HEK293 (cell line): ENCODE data around the gene CAB39L.

Experiments
- CTCF ChIA-PET: fragments of 350-600 bp; formaldehyde crosslinking; extraction: SDS; loops from one replicate; lab custom pipeline; 2021; ENCODE audit warnings: antibody characterized with exemption; lab: Yijun Ruan, JAX
- POLR2A ChIA-PET: fragments of 300-600 bp; formaldehyde crosslinking; extraction: SDS; loops from one replicate; lab custom pipeline; 2020; ENCODE audit warnings: antibody characterized with exemption, inconsistent platforms; lab: Yijun Ruan, JAX
- H3K27ac ChIP-seq: fragments of 200-500 bp; sonication (Bioruptor generic); 2 replicates; pipeline ENCODE4 v1.5.1; 2014; ENCODE audit warnings: low read depth, low read length, control low read depth, inconsistent platforms; ENCODE audit errors: extremely low read depth
- H3K36me3 ChIP-seq, 2 experiments: fragments of 200-500 bp in 1 of 2; sonication (Bioruptor generic) in 1 of 2; 1 replicate in 1 of 2; 2 replicates in 1 of 2; pipeline ENCODE4 v1.5.1; 2014 to 2017; ENCODE audit warnings: inconsistent platforms in 2 of 2, low read length in 2 of 2; ENCODE audit not compliant: control insufficient read depth in 2 of 2, insufficient read depth in 1 of 2
- H3K4me1 ChIP-seq: fragments of 200-500 bp; sonication (Bioruptor generic); 2 replicates; pipeline ENCODE4 v1.5.1; 2014; ENCODE audit warnings: mild to moderate bottlenecking, low read length, inconsistent platforms; ENCODE audit not compliant: control insufficient read depth, insufficient read depth
- H3K4me3 ChIP-seq: 2 replicates; pipeline ENCODE4 v1.5.1; 2011; ENCODE audit warnings: low read depth, mild to moderate bottlenecking, control low read depth, low read length, moderate library complexity
- H3K9me3 ChIP-seq: fragments of 200-500 bp; sonication (Bioruptor generic); 2 replicates; pipeline ENCODE4 v1.5.1; 2014; ENCODE audit warnings: low read depth, low read length, inconsistent platforms; ENCODE audit not compliant: control insufficient read depth, insufficient read depth
- FEZF1 ChIP-seq: fragments of 450-650 bp; formaldehyde crosslinking; IDR thresholded peaks from 2 replicates; pipeline ENCODE4 v1.5.1; 2016; ENCODE audit warnings: missing biosample characterization, missing genetic modification characterization
- HOXC10 ChIP-seq: sonication (generic); formaldehyde crosslinking; IDR thresholded peaks from 2 replicates; pipeline ENCODE4 v1.8.1; 2023; ENCODE audit warnings: mild to moderate bottlenecking, missing genetic modification reagents
- KLF9 ChIP-seq: fragments of 450-650 bp; formaldehyde crosslinking; IDR thresholded peaks from 2 replicates; pipeline ENCODE4 v1.5.1; 2016; ENCODE audit warnings: missing biosample characterization, missing genetic modification characterization, low read depth
- OSR2 ChIP-seq: fragments of 450-650 bp; formaldehyde crosslinking; IDR thresholded peaks from 2 replicates; pipeline ENCODE4 v1.5.1; 2016; ENCODE audit warnings: missing biosample characterization, missing genetic modification characterization
- ZBTB17 ChIP-seq: fragments of 450-650 bp; formaldehyde crosslinking; IDR thresholded peaks from 2 replicates; pipeline ENCODE4 v1.5.1; 2016; ENCODE audit warnings: missing biosample characterization, missing genetic modification characterization
- ZBTB21 ChIP-seq: fragments of 450-650 bp; formaldehyde crosslinking; IDR thresholded peaks from 2 replicates; pipeline ENCODE4 v1.5.1; 2017; ENCODE audit warnings: missing biosample characterization, missing genetic modification characterization
- ZBTB7A ChIP-seq: fragments of 450-650 bp; formaldehyde crosslinking; IDR thresholded peaks from 2 replicates; pipeline ENCODE4 v1.5.1; 2016; ENCODE audit warnings: low read depth, missing biosample characterization, missing genetic modification characterization
- ZNF16 ChIP-seq: fragments of 450-650 bp; formaldehyde crosslinking; IDR thresholded peaks from 2 replicates; pipeline ENCODE4 v1.5.1; 2016; ENCODE audit warnings: low read depth, missing biosample characterization, missing genetic modification characterization
- ZNF169 ChIP-seq: fragments of 450-650 bp; formaldehyde crosslinking; IDR thresholded peaks from 2 replicates; pipeline ENCODE4 v1.5.1; 2016; ENCODE audit warnings: missing biosample characterization, missing genetic modification characterization
- ZNF292 ChIP-seq: fragments of 450-650 bp; formaldehyde crosslinking; IDR thresholded peaks from 2 replicates; pipeline ENCODE4 v1.5.1; 2016; ENCODE audit warnings: low read depth, missing biosample characterization, missing genetic modification characterization, borderline replicate concordance
- ZNF623 ChIP-seq: fragments of 450-650 bp; formaldehyde crosslinking; IDR thresholded peaks from 2 replicates; pipeline ENCODE4 v1.5.1; 2016; ENCODE audit warnings: missing biosample characterization, missing genetic modification characterization
- ZNF624 ChIP-seq: fragments of 450-650 bp; formaldehyde crosslinking; IDR thresholded peaks from 2 replicates; pipeline ENCODE4 v1.5.1; 2017; ENCODE audit warnings: missing biosample characterization, missing genetic modification characterization
- ZNF626 ChIP-seq: fragments of 450-650 bp; sonication (Bioruptor Pico); formaldehyde crosslinking; IDR thresholded peaks from 2 replicates; pipeline ENCODE4 v1.5.1; 2018; ENCODE audit warnings: missing biosample characterization, missing genetic modification characterization, inconsistent platforms
- ZNF747 ChIP-seq: fragments of 450-650 bp; formaldehyde crosslinking; IDR thresholded peaks from 2 replicates; pipeline ENCODE4 v1.5.1; 2016; ENCODE audit warnings: missing biosample characterization, missing genetic modification characterization
- ZNF777 ChIP-seq: fragments of 450-650 bp; formaldehyde crosslinking; IDR thresholded peaks from 2 replicates; pipeline ENCODE4 v1.5.1; 2017; ENCODE audit warnings: missing biosample characterization, missing genetic modification characterization, borderline replicate concordance
- ZNF785 ChIP-seq: fragments of 450-650 bp; formaldehyde crosslinking; IDR thresholded peaks from 2 replicates; pipeline ENCODE4 v1.5.1; 2016; ENCODE audit warnings: missing biosample characterization, missing genetic modification characterization
- TF ChIP-seq, protein P1 (sequence below): fragments of 450-650 bp; formaldehyde crosslinking; IDR thresholded peaks from 2 replicates; pipeline ENCODE4 v1.5.1; 2016; ENCODE audit warnings: missing biosample characterization, missing genetic modification characterization
- TF ChIP-seq, protein P2 (sequence below): sonication (generic); formaldehyde crosslinking; IDR thresholded peaks from 2 replicates; pipeline ENCODE4 v1.8.1; 2022; ENCODE audit warnings: mild to moderate bottlenecking, moderate library complexity, missing genetic modification reagents
- TF ChIP-seq, protein P3 (sequence below): fragments of 450-650 bp; formaldehyde crosslinking; IDR thresholded peaks from 2 replicates; pipeline ENCODE4 v1.5.1; 2016; ENCODE audit warnings: missing biosample characterization, missing genetic modification characterization
- TF ChIP-seq, protein P4 (sequence below): fragments of 450-650 bp; formaldehyde crosslinking; IDR thresholded peaks from 2 replicates; pipeline ENCODE4 v1.5.1; 2017; ENCODE audit warnings: missing biosample characterization, missing genetic modification characterization
- TF ChIP-seq, protein P5 (sequence below): fragments of 450-650 bp; formaldehyde crosslinking; IDR thresholded peaks from 2 replicates; pipeline ENCODE4 v1.5.1; 2016; ENCODE audit warnings: missing biosample characterization, missing genetic modification characterization
- TF ChIP-seq, protein P6 (sequence below): fragments of 450-650 bp; formaldehyde crosslinking; IDR thresholded peaks from 2 replicates; pipeline ENCODE4 v1.5.1; 2016; ENCODE audit warnings: missing biosample characterization, missing genetic modification characterization
- TF ChIP-seq, protein P7 (sequence below): fragments of 450-650 bp; IDR thresholded peaks from 2 replicates; pipeline ENCODE4 v1.5.1; 2018; ENCODE audit warnings: missing biosample characterization, missing genetic modification characterization

Gene CAB39L

DNA sequence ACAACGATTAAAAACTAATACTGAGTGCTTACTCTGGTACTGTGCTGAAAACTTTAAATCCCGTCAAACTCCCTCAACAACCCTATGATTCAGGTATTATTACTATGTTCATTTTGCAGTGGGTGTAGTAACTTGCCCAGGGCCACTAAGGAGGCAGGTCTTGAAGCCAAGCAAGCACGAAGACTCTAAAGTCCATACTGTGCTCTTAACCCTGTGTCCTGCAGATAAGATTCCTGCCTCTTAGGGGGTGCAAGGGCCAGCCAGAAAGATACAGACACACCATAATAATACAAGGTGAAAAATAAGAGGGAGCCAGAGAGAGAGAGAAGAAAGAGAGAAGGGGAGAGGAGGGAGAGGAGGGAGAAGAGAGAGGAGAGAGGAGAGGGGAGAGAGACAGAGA lies 100.6 kb downstream of the CAB39L start:
- Histone ChIP-seq H3K4me1 (no peaks in the 10 kb centered on the region), H3K36me3 (no peaks in the 10 kb centered on the region), H3K9me3 (no peaks in the 10 kb centered on the region), H3K27ac (no peak overlapping the region), H3K4me3 (no peak overlapping the region)
- CTCF ChIA-PET: no interaction called here
- TF ChIP-seq ZNF777 (tag by site-specific recombination): no peak
- TF ChIP-seq, protein P1, sequence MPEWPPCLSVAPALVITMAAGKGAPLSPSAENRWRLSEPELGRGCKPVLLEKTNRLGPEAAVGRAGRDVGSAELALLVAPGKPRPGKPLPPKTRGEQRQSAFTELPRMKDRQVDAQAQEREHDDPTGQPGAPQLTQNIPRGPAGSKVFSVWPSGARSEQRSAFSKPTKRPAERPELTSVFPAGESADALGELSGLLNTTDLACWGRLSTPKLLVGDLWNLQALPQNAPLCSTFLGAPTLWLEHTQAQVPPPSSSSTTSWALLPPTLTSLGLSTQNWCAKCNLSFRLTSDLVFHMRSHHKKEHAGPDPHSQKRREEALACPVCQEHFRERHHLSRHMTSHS (tag by site-specific recombination): no peak
- no peak for TF ChIP-seq ZNF624 (tag by site-specific recombination)
- no peak for TF ChIP-seq FEZF1 (tag by site-specific recombination)
- TF ChIP-seq, protein P2, sequence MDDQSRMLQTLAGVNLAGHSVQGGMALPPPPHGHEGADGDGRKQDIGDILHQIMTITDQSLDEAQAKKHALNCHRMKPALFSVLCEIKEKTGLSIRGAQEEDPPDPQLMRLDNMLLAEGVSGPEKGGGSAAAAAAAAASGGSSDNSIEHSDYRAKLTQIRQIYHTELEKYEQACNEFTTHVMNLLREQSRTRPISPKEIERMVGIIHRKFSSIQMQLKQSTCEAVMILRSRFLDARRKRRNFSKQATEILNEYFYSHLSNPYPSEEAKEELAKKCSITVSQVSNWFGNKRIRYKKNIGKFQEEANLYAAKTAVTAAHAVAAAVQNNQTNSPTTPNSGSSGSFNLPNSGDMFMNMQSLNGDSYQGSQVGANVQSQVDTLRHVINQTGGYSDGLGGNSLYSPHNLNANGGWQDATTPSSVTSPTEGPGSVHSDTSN (CRISPR knock-in tag): no peak
- TF ChIP-seq, protein P3, sequence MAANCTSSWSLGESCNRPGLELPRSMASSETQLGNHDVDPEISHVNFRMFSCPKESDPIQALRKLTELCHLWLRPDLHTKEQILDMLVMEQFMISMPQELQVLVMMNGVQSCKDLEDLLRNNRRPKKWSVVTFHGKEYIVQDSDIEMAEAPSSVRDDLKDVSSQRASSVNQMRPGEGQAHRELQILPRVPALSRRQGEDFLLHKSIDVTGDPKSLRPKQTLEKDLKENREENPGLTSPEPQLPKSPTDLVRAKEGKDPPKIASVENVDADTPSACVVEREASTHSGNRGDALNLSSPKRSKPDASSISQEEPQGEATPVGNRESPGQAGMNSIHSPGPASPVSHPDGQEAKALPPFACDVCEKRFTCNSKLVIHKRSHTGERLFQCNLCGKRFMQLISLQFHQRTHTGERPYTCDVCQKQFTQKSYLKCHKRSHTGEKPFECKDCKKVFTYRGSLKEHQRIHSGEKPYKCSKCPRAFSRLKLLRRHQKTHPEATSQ (tag by site-specific recombination): no peak
- TF ChIP-seq, protein P4, sequence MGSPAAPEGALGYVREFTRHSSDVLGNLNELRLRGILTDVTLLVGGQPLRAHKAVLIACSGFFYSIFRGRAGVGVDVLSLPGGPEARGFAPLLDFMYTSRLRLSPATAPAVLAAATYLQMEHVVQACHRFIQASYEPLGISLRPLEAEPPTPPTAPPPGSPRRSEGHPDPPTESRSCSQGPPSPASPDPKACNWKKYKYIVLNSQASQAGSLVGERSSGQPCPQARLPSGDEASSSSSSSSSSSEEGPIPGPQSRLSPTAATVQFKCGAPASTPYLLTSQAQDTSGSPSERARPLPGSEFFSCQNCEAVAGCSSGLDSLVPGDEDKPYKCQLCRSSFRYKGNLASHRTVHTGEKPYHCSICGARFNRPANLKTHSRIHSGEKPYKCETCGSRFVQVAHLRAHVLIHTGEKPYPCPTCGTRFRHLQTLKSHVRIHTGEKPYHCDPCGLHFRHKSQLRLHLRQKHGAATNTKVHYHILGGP: no peak
- POLR2A ChIA-PET: no interaction called here

DNA sequence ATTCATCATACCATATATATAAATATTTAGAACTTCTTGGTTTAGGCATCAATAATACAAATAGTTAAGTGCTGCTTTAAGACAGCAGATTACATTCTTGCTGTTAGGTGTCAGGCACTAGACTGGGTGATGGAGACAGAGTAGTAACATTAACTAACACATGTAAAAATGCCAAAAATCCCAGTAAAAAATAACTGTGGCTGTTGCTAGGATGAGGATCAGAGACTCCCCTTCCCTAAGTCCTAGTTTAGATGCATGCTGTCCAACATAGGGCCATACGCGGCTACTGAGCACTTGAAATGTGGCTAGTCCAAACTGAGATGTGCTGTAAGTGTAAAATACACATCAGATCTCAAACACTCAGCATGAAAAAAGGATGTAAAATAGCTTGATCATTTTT lies 101.4 kb downstream of the CAB39L start:
- Histone ChIP-seq H3K9me3 (no peaks in the 10 kb centered on the region), H3K4me1 (no peaks in the 10 kb centered on the region), H3K36me3 (no peaks in the 10 kb centered on the region), H3K27ac (no peak overlapping the region), H3K4me3 (no peak overlapping the region)
- ChIA-PET CTCF (no interaction called here), POLR2A (no interaction called here)
- TF ChIP-seq ZNF623 (tag by site-specific recombination) (no peak), ZNF16 (no peak), ZNF785 (tag by site-specific recombination) (no peak), ZNF292 (tag by site-specific recombination) (no peak), ZBTB21 (tag by site-specific recombination) (no peak), ZBTB17 (tag by site-specific recombination) (no peak), ZNF747 (no peak), ZBTB7A (no peak), HOXC10 (CRISPR knock-in tag) (no peak), KLF9 (tag by site-specific recombination) (no peak), ZNF626 (tag by site-specific recombination) (no peak), OSR2 (no peak), ZNF169 (no peak)
- TF ChIP-seq, protein P5, sequence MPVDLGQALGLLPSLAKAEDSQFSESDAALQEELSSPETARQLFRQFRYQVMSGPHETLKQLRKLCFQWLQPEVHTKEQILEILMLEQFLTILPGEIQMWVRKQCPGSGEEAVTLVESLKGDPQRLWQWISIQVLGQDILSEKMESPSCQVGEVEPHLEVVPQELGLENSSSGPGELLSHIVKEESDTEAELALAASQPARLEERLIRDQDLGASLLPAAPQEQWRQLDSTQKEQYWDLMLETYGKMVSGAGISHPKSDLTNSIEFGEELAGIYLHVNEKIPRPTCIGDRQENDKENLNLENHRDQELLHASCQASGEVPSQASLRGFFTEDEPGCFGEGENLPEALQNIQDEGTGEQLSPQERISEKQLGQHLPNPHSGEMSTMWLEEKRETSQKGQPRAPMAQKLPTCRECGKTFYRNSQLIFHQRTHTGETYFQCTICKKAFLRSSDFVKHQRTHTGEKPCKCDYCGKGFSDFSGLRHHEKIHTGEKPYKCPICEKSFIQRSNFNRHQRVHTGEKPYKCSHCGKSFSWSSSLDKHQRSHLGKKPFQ (tag by site-specific recombination): no peak
- TF ChIP-seq, protein P6, sequence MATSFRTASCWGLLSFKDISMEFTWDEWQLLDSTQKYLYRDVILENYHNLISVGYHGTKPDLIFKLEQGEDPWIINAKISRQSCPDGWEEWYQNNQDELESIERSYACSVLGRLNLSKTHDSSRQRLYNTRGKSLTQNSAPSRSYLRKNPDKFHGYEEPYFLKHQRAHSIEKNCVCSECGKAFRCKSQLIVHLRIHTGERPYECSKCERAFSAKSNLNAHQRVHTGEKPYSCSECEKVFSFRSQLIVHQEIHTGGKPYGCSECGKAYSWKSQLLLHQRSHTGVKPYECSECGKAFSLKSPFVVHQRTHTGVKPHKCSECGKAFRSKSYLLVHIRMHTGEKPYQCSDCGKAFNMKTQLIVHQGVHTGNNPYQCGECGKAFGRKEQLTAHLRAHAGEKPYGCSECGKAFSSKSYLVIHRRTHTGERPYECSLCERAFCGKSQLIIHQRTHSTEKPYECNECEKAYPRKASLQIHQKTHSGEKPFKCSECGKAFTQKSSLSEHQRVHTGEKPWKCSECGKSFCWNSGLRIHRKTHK (tag by site-specific recombination): no peak
- TF ChIP-seq, protein P7, sequence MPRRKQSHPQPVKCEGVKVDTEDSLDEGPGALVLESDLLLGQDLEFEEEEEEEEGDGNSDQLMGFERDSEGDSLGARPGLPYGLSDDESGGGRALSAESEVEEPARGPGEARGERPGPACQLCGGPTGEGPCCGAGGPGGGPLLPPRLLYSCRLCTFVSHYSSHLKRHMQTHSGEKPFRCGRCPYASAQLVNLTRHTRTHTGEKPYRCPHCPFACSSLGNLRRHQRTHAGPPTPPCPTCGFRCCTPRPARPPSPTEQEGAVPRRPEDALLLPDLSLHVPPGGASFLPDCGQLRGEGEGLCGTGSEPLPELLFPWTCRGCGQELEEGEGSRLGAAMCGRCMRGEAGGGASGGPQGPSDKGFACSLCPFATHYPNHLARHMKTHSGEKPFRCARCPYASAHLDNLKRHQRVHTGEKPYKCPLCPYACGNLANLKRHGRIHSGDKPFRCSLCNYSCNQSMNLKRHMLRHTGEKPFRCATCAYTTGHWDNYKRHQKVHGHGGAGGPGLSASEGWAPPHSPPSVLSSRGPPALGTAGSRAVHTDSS: no peak
